HepG2 (cell line): ENCODE results near the gene PFN1. TPM values are rescaled to one million over a fixed set of nuclear protein-coding genes. Genes with fewer than 3 reads are reported as not detected.

ENCODE experiments used
- DNMT3B ChIP-seq: conservative IDR thresholded peaks from 2 replicates; pipeline ENCODE4 v1.6.1; 2016; ENCODE audit warnings: missing biosample characterization, control low read depth
- EP300 ChIP-seq, 3 experiments: sonication (generic) in 1 of 3; formaldehyde crosslinking in 1 of 3; IDR thresholded peaks; 2 replicates each; pipeline versions ENCODE4 v1.5.1 to v1.6.1; 2011 to 2020; ENCODE audit warnings: low read depth in 2 of 3, low read length in 2 of 3, borderline replicate concordance in 1 of 3, improper control_type of control experiment in 1 of 3, mild to moderate bottlenecking in 1 of 3, missing genetic modification reagents in 1 of 3, moderate library complexity in 1 of 3
- ISL2 ChIP-seq: sonication (generic); formaldehyde crosslinking; IDR thresholded peaks from 2 replicates; pipeline ENCODE4 v1.5.0; 2020; ENCODE audit warnings: missing genetic modification reagents
- MAF1 ChIP-seq: sonication (generic); formaldehyde crosslinking; IDR thresholded peaks from 2 replicates; pipeline ENCODE4 v1.5.0; 2020; ENCODE audit warnings: missing genetic modification reagents, borderline replicate concordance
- MYNN ChIP-seq: sonication (generic); formaldehyde crosslinking; IDR thresholded peaks from 2 replicates; pipeline ENCODE4 v1.4.0; 2020; ENCODE audit warnings: mild to moderate bottlenecking, low read depth, missing genetic modification reagents
- RAD51 ChIP-seq: fragments of 450-650 bp; IDR thresholded peaks from 2 replicates; pipeline ENCODE4 v1.6.1; 2016; ENCODE audit warnings: borderline replicate concordance
- RFXAP ChIP-seq: sonication (generic); formaldehyde crosslinking; IDR thresholded peaks from 2 replicates; pipeline ENCODE4 v1.4.0; 2020; ENCODE audit warnings: missing genetic modification reagents, borderline replicate concordance
- SAFB2 ChIP-seq: sonication (generic); formaldehyde crosslinking; IDR thresholded peaks from 2 replicates; pipeline ENCODE4 v1.5.1; 2020; ENCODE audit warnings: missing genetic modification reagents, low read depth, mild to moderate bottlenecking, borderline replicate concordance
- SOX13 ChIP-seq, 3 experiments: fragments of 450-650 bp in 1 of 3; sonication (generic) in 1 of 3; formaldehyde crosslinking in 1 of 3; IDR thresholded peaks in 2 of 3; conservative IDR thresholded peaks in 1 of 3; 2 replicates each; pipeline versions ENCODE4 v1.5.0 to v1.6.1; 2016 to 2020; ENCODE audit warnings: antibody characterized with exemption in 1 of 3, mild to moderate bottlenecking in 1 of 3, missing compliant biosample characterization in 1 of 3, missing genetic modification reagents in 1 of 3, moderate library complexity in 1 of 3
- SUZ12 ChIP-seq: fragments of 150-350 bp; IDR thresholded peaks from 2 replicates; pipeline ENCODE4 v1.6.1; 2014; ENCODE audit warnings: low read depth, low read length
- ZNF552 ChIP-seq: sonication (generic); formaldehyde crosslinking; IDR thresholded peaks from 2 replicates; pipeline ENCODE4 v1.9.0; 2022; ENCODE audit warnings: missing genetic modification reagents, mild to moderate bottlenecking, borderline replicate concordance
- ZNF557 ChIP-seq: sonication (generic); formaldehyde crosslinking; IDR thresholded peaks from 2 replicates; pipeline ENCODE4 v1.4.0; 2020; ENCODE audit warnings: missing genetic modification reagents
- ZNF749 ChIP-seq: sonication (generic); formaldehyde crosslinking; IDR thresholded peaks from 2 replicates; pipeline ENCODE4 v1.8.0; 2022; ENCODE audit warnings: mild to moderate bottlenecking, missing genetic modification reagents, moderate library complexity, borderline replicate concordance
- polyA plus RNA-seq, 8 experiments: library from polyadenylated mRNA; depleted of rRNA in 3 of 8; stranded (reverse) in 7 of 8; unstranded in 1 of 8; fragments of >200 nt; fragmentation: Illumina TruSeq in 4 of 8; extraction: Trizol in 4 of 8; gene quantifications; 2 replicates each; pipeline versions ENCODE4 v1.2.1 to v1.2.3, GENCODE V29; 2011 to 2016; ENCODE audit warnings: low read depth in 4 of 8, missing spikeins in 1 of 8, mixed read lengths in 1 of 8; ENCODE audit not compliant: insufficient read depth in 1 of 8
- total RNA-seq, 5 experiments: library from RNA; depleted of rRNA; stranded (reverse); fragments of >200 nt; fragmentation: Illumina TruSeq; extraction: Trizol; gene quantifications; 2 replicates each; pipeline ENCODE4 v1.2.3, GENCODE V29; 2016; ENCODE audit warnings: low read depth in 1 of 5
- TF ChIP-seq, protein P1 (sequence below): sonication (generic); formaldehyde crosslinking; IDR thresholded peaks from 2 replicates; pipeline ENCODE4 v1.4.0; 2020; ENCODE audit warnings: low read depth, missing genetic modification reagents
- TF ChIP-seq, protein P2 (sequence below): sonication (generic); formaldehyde crosslinking; IDR thresholded peaks from 2 replicates; pipeline ENCODE4 v1.5.0; 2020; ENCODE audit warnings: mild to moderate bottlenecking, missing genetic modification reagents
- TF ChIP-seq, protein P3 (sequence below): sonication (generic); formaldehyde crosslinking; IDR thresholded peaks from 2 replicates; pipeline ENCODE4 v1.4.0; 2020; ENCODE audit warnings: missing genetic modification reagents, borderline replicate concordance

PFN1 gene
- total and polyA plus RNA-seq, 2 of the 13 experiments (the other 11 are each of a cell fraction or from before 2014, with no cell fraction given) = 494 to 613 TPM

DNA sequence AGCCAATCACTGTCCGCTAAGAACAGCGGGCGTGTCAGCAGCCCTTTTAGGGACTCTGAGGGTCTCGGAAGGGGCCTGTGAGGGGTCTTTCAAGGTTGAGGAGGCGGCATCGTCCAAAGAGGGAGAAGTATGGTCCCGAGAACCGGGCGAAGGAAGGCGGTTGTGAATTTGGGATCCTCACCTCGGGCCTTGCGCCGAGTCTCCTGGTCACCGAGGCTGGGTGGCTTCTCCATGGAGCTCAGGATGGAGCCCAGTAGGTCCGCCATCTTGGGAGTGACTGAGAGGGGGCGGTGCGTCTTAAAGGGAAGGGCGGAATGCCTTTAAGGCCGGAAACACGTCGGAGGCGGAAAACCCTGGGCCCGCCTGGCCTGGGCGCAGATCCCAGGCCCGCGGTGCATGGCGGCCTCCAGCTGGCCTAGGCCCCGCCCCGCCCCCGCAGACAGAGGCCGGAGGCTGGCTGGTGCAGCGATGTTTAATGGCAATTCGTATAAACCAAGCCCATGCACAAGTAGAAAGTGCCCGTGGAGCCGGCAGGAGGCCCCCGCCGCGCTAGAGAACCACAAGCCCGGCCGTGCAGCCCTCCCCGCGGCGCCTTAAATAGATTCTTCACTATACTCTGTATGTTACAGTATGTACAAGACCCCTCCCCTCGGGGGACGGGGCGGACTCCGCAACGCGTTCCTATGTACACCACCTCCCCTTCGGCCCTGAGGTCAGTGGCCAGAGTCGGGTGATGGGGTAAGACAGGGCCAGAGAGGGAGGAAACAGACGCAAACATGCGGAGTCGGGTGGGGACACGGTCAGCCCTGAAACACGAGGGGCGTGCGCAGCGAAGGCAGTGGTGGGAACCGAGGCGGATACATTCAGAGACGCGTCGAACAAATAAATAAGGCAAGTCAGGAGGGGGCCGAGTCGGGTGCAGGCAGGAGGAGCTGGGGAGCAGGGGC lies 19.5 kb upstream of the PFN1 start, which contains the start of gene SPAG7 (continued):
- TF ChIP-seq, protein P1, sequence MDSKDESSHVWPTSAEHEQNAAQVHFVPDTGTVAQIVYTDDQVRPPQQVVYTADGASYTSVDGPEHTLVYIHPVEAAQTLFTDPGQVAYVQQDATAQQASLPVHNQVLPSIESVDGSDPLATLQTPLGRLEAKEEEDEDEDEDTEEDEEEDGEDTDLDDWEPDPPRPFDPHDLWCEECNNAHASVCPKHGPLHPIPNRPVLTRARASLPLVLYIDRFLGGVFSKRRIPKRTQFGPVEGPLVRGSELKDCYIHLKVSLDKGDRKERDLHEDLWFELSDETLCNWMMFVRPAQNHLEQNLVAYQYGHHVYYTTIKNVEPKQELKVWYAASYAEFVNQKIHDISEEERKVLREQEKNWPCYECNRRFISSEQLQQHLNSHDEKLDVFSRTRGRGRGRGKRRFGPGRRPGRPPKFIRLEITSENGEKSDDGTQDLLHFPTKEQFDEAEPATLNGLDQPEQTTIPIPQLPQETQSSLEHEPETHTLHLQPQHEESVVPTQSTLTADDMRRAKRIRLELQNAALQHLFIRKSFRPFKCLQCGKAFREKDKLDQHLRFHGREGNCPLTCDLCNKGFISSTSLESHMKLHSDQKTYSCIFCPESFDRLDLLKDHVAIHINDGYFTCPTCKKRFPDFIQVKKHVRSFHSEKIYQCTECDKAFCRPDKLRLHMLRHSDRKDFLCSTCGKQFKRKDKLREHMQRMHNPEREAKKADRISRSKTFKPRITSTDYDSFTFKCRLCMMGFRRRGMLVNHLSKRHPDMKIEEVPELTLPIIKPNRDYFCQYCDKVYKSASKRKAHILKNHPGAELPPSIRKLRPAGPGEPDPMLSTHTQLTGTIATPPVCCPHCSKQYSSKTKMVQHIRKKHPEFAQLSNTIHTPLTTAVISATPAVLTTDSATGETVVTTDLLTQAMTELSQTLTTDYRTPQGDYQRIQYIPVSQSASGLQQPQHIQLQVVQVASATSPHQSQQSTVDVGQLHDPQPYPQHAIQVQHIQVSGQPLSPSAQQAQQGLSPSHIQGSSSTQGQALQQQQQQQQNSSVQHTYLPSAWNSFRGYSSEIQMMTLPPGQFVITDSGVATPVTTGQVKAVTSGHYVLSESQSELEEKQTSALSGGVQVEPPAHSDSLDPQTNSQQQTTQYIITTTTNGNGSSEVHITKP (CRISPR knock-in tag) = peak; percentile 70; the same call in 1 of the 2 replicates
- TF ChIP-seq SAFB2 (CRISPR knock-in tag) = peak; percentile 24; the same call in 1 of the 2 replicates
- no peak for TF ChIP-seq SOX13 (IDR thresholded peaks at IDR 0.05)
- no peak; a peak in 1 of 4 replicates for TF ChIP-seq SOX13 (CRISPR knock-in tag; conservative IDR thresholded peaks at IDR 0.05 in 1 of 2, IDR thresholded peaks at IDR 0.05 in 1 of 2)
- TF ChIP-seq ZNF749 (CRISPR knock-in tag) = 0 out of 2 replicates have a peak, but pooled peaks have one; percentile 41
- TF ChIP-seq EP300 (IDR thresholded peaks at IDR 0.05; ENCODE audit: low read depth in 2 of 2, low read length in 2 of 2) = peak in 1 of 2 experiments; percentile 3; a peak in 1 of 4 replicates
- 0 out of 2 replicates have a peak, but pooled peaks have one; percentile 13 for TF ChIP-seq EP300 (CRISPR knock-in tag; IDR thresholded peaks at IDR 0.05; ENCODE audit: borderline replicate concordance)
- TF ChIP-seq, protein P2, sequence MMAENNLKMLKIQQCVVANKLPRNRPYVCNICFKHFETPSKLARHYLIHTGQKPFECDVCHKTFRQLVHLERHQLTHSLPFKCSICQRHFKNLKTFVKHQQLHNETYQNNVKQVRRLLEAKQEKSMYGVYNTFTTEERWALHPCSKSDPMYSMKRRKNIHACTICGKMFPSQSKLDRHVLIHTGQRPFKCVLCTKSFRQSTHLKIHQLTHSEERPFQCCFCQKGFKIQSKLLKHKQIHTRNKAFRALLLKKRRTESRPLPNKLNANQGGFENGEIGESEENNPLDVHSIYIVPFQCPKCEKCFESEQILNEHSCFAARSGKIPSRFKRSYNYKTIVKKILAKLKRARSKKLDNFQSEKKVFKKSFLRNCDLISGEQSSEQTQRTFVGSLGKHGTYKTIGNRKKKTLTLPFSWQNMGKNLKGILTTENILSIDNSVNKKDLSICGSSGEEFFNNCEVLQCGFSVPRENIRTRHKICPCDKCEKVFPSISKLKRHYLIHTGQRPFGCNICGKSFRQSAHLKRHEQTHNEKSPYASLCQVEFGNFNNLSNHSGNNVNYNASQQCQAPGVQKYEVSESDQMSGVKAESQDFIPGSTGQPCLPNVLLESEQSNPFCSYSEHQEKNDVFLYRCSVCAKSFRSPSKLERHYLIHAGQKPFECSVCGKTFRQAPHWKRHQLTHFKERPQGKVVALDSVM (CRISPR knock-in tag) = peak; percentile 88
- no peak for TF ChIP-seq DNMT3B
- no peak; the same call in 1 of the 2 replicates for TF ChIP-seq ZNF557
- TF ChIP-seq MYNN (CRISPR knock-in tag) = no peak
- TF ChIP-seq ISL2 (CRISPR knock-in tag) = peak; percentile 42; the same call in 1 of the 2 replicates
- TF ChIP-seq, protein P3, sequence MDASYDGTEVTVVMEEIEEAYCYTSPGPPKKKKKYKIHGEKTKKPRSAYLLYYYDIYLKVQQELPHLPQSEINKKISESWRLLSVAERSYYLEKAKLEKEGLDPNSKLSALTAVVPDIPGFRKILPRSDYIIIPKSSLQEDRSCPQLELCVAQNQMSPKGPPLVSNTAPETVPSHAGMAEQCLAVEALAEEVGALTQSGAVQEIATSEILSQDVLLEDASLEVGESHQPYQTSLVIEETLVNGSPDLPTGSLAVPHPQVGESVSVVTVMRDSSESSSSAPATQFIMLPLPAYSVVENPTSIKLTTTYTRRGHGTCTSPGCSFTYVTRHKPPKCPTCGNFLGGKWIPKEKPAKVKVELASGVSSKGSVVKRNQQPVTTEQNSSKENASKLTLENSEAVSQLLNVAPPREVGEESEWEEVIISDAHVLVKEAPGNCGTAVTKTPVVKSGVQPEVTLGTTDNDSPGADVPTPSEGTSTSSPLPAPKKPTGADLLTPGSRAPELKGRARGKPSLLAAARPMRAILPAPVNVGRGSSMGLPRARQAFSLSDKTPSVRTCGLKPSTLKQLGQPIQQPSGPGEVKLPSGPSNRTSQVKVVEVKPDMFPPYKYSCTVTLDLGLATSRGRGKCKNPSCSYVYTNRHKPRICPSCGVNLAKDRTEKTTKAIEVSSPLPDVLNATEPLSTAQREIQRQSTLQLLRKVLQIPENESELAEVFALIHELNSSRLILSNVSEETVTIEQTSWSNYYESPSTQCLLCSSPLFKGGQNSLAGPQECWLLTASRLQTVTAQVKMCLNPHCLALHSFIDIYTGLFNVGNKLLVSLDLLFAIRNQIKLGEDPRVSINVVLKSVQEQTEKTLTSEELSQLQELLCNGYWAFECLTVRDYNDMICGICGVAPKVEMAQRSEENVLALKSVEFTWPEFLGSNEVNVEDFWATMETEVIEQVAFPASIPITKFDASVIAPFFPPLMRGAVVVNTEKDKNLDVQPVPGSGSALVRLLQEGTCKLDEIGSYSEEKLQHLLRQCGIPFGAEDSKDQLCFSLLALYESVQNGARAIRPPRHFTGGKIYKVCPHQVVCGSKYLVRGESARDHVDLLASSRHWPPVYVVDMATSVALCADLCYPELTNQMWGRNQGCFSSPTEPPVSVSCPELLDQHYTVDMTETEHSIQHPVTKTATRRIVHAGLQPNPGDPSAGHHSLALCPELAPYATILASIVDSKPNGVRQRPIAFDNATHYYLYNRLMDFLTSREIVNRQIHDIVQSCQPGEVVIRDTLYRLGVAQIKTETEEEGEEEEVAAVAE (CRISPR knock-in tag) = no peak
- TF ChIP-seq RAD51 = no peak
- no peak for TF ChIP-seq RFXAP
- TF ChIP-seq SUZ12 = no peak
- 0 out of 2 replicates have a peak, but pooled peaks have one; percentile 34 for TF ChIP-seq ZNF552 (CRISPR knock-in tag)
- peak; percentile 86; the same call in 1 of the 2 replicates for TF ChIP-seq MAF1 (CRISPR knock-in tag)
